ENCODE results near the gene LPP.
"Not testable (repeated sequence)": the region's sequence is repeated elsewhere in the genome, so short reads cannot be mapped to it uniquely, and the experiment has no call there.

LPP gene

GRCh38 chr3:188701485-188701969 lies 547.6 kb downstream of the LPP start:
- no peak for DNase-seq (ENCODE audit: low read depth in 2 of 2)

- not testable (repeated sequence) for DNase-seq (ENCODE audit: low read depth in 2 of 2)
These were observed 548.1 kb downstream of the LPP start for GRCh38 chr3:188702028-188702427.

- DNase-seq (ENCODE audit: low read depth in 2 of 2), result no peak
These were observed 552.2 kb downstream of the LPP start for GRCh38 chr3:188706176-188706575.

GRCh38 chr3:188706599-188706998 lies 552.6 kb downstream of the LPP start:
- DNase-seq (ENCODE audit: low read depth in 2 of 2), result no peak

- DNase-seq (ENCODE audit: low read depth in 2 of 2), result no peak
These were observed 553.7 kb downstream of the LPP start for GRCh38 chr3:188707381-188708288.

- no peak for DNase-seq (ENCODE audit: low read depth in 2 of 2)
These were observed 557.9 kb downstream of the LPP start for GRCh38 chr3:188711881-188712247.

- no peak for DNase-seq (ENCODE audit: low read depth in 2 of 2)
These were observed 558.4 kb downstream of the LPP start for GRCh38 chr3:188712248-188712924.

GRCh38 chr3:188712991-188713390 lies 559.0 kb downstream of the LPP start:
- DNase-seq (ENCODE audit: low read depth in 2 of 2), result no peak

GRCh38 chr3:188719545-188719944 lies 565.6 kb downstream of the LPP start:
- DNase-seq (ENCODE audit: low read depth in 2 of 2), result no peak

GRCh38 chr3:188720215-188720614 lies 566.3 kb downstream of the LPP start:
- no peak for DNase-seq (ENCODE audit: low read depth in 2 of 2)

GRCh38 chr3:188720636-188721035 lies 566.7 kb downstream of the LPP start:
- no peak for DNase-seq (ENCODE audit: low read depth in 2 of 2)

- DNase-seq (ENCODE audit: low read depth in 2 of 2), result no peak
These were observed 567.4 kb downstream of the LPP start for GRCh38 chr3:188721312-188721711.

- no peak for DNase-seq (ENCODE audit: low read depth in 2 of 2)
These were observed 568.0 kb downstream of the LPP start for GRCh38 chr3:188721990-188722389.

GRCh38 chr3:188722963-188723362 lies 569.0 kb downstream of the LPP start:
- no peak for DNase-seq (ENCODE audit: low read depth in 2 of 2)

- no peak for DNase-seq (ENCODE audit: low read depth in 2 of 2)
These were observed 573.1 kb downstream of the LPP start for GRCh38 chr3:188727052-188727451.

GRCh38 chr3:188728371-188728896 lies 574.5 kb downstream of the LPP start:
- DNase-seq (ENCODE audit: low read depth in 2 of 2), result no peak

GRCh38 chr3:188729422-188729821 lies 575.5 kb downstream of the LPP start:
- DNase-seq (ENCODE audit: low read depth in 2 of 2), result no peak

- no peak for DNase-seq (ENCODE audit: low read depth in 2 of 2)
These were observed 580.4 kb downstream of the LPP start for GRCh38 chr3:188734395-188734794.

- DNase-seq (ENCODE audit: low read depth in 2 of 2), result no peak
These were observed 585.6 kb downstream of the LPP start for GRCh38 chr3:188739511-188739910.

GRCh38 chr3:188740010-188740409 lies 586.1 kb downstream of the LPP start:
- DNase-seq (ENCODE audit: low read depth in 2 of 2), result no peak

- DNase-seq (ENCODE audit: low read depth in 2 of 2), result no peak
These were observed 589.0 kb downstream of the LPP start for GRCh38 chr3:188742755-188743550.

GRCh38 chr3:188744166-188744565 lies 590.2 kb downstream of the LPP start:
- no peak for DNase-seq (ENCODE audit: low read depth in 2 of 2)
